ENCODE measurements around the gene PLXND1.

The PLXND1 gene

GRCh38 chr3:129555616-129556357 is 50.7 kb downstream of the PLXND1 start:
- DNase-seq (ENCODE audit: extremely low read depth, low read depth): no peak
- H3K4me3 ChIP-seq (replicated peaks; ENCODE audit: low read depth, low read length): no peak overlapping the region
- TF ChIP-seq CTCF (IDR thresholded peaks at IDR 0.05; ENCODE audit: low read depth, low read length, missing control alignments): no peak

GRCh38 chr3:129555153-129555550 is 51.3 kb downstream of the PLXND1 start:
- no peak for DNase-seq (ENCODE audit: extremely low read depth, low read depth)
- no peak overlapping the region for H3K4me3 ChIP-seq (replicated peaks; ENCODE audit: low read depth, low read length)
- TF ChIP-seq CTCF (IDR thresholded peaks at IDR 0.05; ENCODE audit: low read depth, low read length, missing control alignments): no peak

GRCh38 chr3:129554356-129555152 is 51.9 kb downstream of the PLXND1 start:
- H3K4me3 ChIP-seq (replicated peaks; ENCODE audit: low read depth, low read length): no peak overlapping the region
- DNase-seq (ENCODE audit: extremely low read depth, low read depth): no peak
- no peak for TF ChIP-seq CTCF (IDR thresholded peaks at IDR 0.05; ENCODE audit: low read depth, low read length, missing control alignments)

GRCh38 chr3:129553719-129554118 is 52.8 kb downstream of the PLXND1 start:
- TF ChIP-seq CTCF (IDR thresholded peaks at IDR 0.05; ENCODE audit: low read depth, low read length, missing control alignments): no peak
- no peak for DNase-seq (ENCODE audit: extremely low read depth, low read depth)
- H3K4me3 ChIP-seq (replicated peaks; ENCODE audit: low read depth, low read length): no peak overlapping the region

- H3K4me3 ChIP-seq (replicated peaks; ENCODE audit: low read depth, low read length): no peak overlapping the region
- no peak for DNase-seq (ENCODE audit: extremely low read depth, low read depth)
- TF ChIP-seq CTCF (IDR thresholded peaks at IDR 0.05; ENCODE audit: low read depth, low read length, missing control alignments): no peak
These were observed 53.3 kb downstream of the PLXND1 start for GRCh38 chr3:129553171-129553570.

GRCh38 chr3:129552287-129553050 is 54.0 kb downstream of the PLXND1 start:
- H3K4me3 ChIP-seq (replicated peaks; ENCODE audit: low read depth, low read length): no peak overlapping the region
- DNase-seq (ENCODE audit: extremely low read depth, low read depth): no peak
- no peak for TF ChIP-seq CTCF (IDR thresholded peaks at IDR 0.05; ENCODE audit: low read depth, low read length, missing control alignments)
